Activated CD4-positive, alpha-beta T cell treated with anti-CD3 and anti-CD28 coated beads, Interleukin-2, amount 10 ng/mL, durations not matched to agents 24 days and 14 days (primary cell): Measurements from ENCODE around the gene CAPN12. TPM values are rescaled to one million over a fixed set of nuclear protein-coding genes. Genes with fewer than 3 reads are reported as not detected.
"Not testable (repeated sequence)": the region's sequence is repeated elsewhere in the genome, so short reads cannot be mapped to it uniquely, and the experiment has no call there.

ENCODE experiments used
- DNase-seq: peaks from one replicate; pipeline ENCODE4 v3.0.0; 2022
- H3K27ac Mint-ChIP-seq: one replicate; pipeline ENCODE4 v1.8.0; 2022; ENCODE audit warnings: mild to moderate bottlenecking, mixed read lengths
- H3K27me3 Mint-ChIP-seq: one replicate; pipeline ENCODE4 v1.8.0; 2022; ENCODE audit warnings: mixed read lengths
- H3K36me3 Mint-ChIP-seq: one replicate; pipeline ENCODE4 v1.8.0; 2022; ENCODE audit warnings: low read depth, mild to moderate bottlenecking, mixed read lengths
- H3K4me1 Mint-ChIP-seq: one replicate; pipeline ENCODE4 v1.8.0; 2021; ENCODE audit warnings: mixed read lengths
- H3K4me3 Mint-ChIP-seq: one replicate; pipeline ENCODE4 v1.8.0; 2022; ENCODE audit warnings: mild to moderate bottlenecking, moderate library complexity, mixed read lengths
- H3K9me3 Mint-ChIP-seq: one replicate; pipeline ENCODE4 v1.8.0; 2021; ENCODE audit warnings: mixed read lengths
- intact Hi-C: fragments of 100-400 bp; cut with micrococcal nuclease; formaldehyde crosslinking; loops from one replicate; pipeline ENCODE4 v1.15.1; 2023
- total RNA-seq: library from RNA; stranded (reverse); gene quantifications from 2 replicates; pipeline ENCODE4 v1.2.3, GENCODE V29; 2022

Gene CAPN12
- total RNA-seq, 1 donor from 2014 or later: 3.5 TPM

DNA sequence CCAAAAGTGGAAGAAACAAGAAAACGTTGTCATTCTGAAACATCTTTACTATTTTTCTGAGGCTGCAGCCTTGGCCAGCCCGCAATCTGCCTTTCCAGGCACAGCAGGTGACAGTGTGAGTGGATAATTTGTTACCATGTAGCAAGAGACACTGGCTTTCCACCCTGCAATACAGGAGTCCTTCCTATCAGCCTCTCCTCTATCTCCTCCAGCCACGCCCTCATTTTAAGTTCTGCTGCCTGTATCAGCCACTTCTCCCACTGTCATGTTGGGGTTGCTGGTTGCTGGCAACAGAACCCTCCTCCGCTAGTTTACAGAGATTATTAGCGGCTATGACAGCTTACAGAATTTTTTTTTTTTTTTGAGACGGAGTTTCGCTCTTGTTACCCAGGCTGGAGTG is 36.8 kb upstream of the CAPN12 start:
- DNase-seq: no peak
- Mint-ChIP-seq H3K4me1 (no peaks in the 10 kb centered on the region), H3K4me3 (no peak overlapping the region), H3K27ac (no peak overlapping the region), H3K9me3 (no peaks in the 10 kb centered on the region), H3K36me3 (no peaks in the 10 kb centered on the region), H3K27me3 (peaks cover 12% of the 10 kb centered on the region)
- intact Hi-C loops: no loop called here

DNA sequence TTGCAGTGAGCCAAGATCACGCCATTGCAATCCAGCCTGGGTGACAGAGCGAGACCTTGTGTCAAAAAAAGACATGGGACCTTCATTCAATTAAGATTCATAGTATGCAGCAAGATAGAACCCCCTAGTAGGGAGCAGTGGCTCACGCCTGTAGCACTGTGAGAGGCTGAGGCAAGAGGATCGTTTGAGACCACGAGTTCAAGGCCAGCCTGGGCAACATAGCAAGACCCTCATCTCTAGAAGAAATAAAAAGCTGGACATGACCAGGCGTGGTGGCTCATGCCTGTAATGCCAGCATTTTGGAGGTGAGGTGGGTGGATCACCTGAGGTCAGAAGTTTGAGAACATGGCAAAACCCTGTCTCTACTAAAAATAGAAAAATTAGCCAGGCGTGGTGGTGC is 36.2 kb upstream of the CAPN12 start:
- intact Hi-C loops: no loop called here
- Mint-ChIP-seq H3K36me3 (no peaks in the 10 kb centered on the region), H3K27me3 (peaks cover 12% of the 10 kb centered on the region), H3K4me3 (no peak overlapping the region), H3K27ac (no peak overlapping the region), H3K4me1 (no peaks in the 10 kb centered on the region), H3K9me3 (no peaks in the 10 kb centered on the region)
- DNase-seq: no peak

DNA sequence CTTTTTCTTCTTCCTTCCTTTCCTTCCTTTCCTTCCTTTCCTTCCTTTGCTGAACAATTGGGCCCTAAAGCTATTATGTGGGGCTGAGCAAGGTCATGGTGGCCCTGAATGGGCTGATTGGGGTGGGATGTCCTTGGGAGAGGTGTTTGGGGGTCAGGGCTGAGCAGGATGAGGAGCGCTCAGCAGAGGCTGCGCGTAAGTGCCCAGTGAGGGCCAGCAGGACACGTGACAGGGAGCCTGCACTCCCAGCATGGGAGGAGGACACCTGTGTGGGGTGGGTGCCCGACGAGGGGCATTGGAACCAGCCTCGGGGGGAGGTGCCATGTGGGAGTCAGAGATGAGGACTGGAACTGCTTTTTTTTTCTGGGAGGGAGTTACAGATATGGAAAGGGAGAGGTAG is 34.5 kb upstream of the CAPN12 start:
- no peak overlapping the region for H3K4me3 Mint-ChIP-seq
- no peaks in the 10 kb centered on the region for H3K9me3 Mint-ChIP-seq
- DNase-seq: no peak
- no peaks in the 10 kb centered on the region for H3K4me1 Mint-ChIP-seq
- no peak overlapping the region for H3K27ac Mint-ChIP-seq
- H3K27me3 Mint-ChIP-seq: peaks cover 12% of the 10 kb centered on the region
- no peaks in the 10 kb centered on the region for H3K36me3 Mint-ChIP-seq
- intact Hi-C loops: no loop called here

DNA sequence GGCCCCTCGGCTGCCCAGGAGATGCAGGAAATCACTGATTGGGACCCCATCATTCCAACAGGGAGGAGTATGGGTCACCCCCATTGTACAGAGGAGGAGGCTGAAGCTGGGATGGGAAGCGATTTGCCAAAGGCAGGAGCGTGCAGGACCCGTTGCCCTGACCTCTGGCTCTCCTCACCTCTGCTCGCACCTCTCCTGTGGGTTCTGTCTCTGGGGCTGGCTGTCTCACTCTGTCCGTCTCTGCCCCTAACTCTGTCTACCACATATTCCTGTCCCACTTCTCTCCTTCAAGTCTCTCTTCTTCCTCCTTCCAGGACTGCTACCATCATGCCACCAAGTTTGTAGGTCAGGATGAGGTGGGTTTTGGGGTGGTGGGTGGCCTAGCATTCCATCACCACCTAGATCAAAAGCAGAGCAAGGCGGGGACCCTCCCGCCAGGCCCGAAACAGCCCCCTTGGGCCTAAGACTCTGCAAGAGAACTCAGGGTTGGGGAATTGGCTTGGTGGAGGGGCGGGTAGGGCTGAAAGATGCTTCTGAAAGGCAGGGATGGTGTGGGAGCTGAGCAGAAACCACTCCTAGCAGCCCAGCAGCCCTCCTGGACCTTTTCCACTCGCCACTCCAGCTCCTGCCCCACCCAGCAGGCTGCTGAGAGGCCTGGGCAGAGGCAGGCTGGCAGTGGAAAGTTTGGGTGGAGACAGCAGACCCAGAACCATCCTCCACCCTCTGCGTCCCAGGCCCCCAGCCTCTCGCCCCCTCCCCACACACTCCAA is 30.1 kb upstream of the CAPN12 start:
- no peak for DNase-seq
- Mint-ChIP-seq H3K9me3 (no peaks in the 10 kb centered on the region), H3K27me3 (peaks cover 5% of the 10 kb centered on the region), H3K4me1 (peaks cover 3% of the 10 kb centered on the region), H3K27ac (no peak overlapping the region), H3K4me3 (no peak overlapping the region), H3K36me3 (no peaks in the 10 kb centered on the region)
- intact Hi-C loops: no loop called here

DNA sequence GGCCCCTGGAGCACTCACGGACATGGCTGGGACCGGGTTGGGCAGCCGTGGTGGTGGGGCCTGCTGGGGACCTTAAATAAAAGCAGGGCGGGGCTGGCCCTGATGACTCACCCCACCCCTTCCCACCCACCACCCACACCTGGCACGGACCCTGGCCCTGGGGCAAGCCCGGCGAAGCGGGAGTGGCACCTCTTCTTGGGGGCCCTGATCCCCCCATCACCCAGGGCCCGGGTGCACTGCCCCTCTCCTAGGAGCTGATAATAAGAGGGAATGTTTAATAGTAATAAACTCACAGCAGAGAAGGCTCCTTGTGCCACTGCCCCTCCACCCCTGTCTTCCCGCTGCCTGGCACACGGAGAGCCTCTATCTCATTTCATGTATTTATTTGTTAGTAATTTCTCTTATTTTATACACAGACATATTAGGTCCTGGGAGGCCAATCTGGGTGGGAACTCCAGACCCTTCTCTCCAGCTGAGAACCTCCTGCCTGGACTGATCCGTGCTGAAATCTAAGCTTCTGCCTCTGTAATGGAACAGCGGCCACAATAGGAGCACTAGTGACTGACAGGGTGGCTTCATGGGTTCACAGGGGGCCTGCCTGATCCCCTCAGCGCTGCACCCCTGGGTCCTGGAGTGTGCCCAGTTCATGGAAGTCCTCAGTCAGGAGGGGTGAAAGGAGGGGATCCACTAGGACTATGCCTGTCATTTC is 29.3 kb upstream of the CAPN12 start, which contains the start of gene LGALS7:
TSS of gene LGALS7 (minus strand) at position 49 of the 709 bp plus-strand sequence. CDS start at position 24, 25 bp downstream.
- DNase-seq: no peak
- Mint-ChIP-seq H3K4me3 (no peak within 1 kb of the TSS), H3K27me3 (peaks cover 1% of the 10 kb centered on the region), H3K9me3 (no peaks in the 10 kb centered on the region), H3K4me1 (peaks cover 6% of the 10 kb centered on the region), H3K27ac (no peak within 1 kb of the TSS), H3K36me3 (no peaks in the 10 kb centered on the region)
- intact Hi-C loops: no loop called here

DNA sequence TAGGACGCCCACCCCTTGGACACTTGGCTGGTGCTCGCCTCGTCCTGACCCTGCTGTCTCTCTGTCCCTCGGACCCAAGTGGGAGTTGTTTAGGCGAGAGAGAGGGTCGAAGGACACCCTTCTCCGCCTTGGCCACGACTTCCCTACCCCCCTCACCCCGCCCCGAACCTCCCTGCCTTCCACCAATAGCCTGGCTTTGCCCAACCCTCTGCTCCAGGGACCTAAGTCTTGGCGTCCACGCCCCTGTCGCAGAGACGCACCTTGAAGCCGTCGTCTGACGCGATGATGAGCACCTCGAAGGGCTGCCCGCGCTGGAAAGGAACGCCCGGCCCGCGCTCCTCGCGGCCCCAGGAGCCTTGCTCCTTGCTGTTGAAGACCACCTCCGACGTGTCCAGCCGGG is 27.3 kb upstream of the CAPN12 start:
- H3K4me1 Mint-ChIP-seq, DNase-seq, H3K9me3 Mint-ChIP-seq, H3K27ac Mint-ChIP-seq, H3K27me3 Mint-ChIP-seq, H3K4me3 Mint-ChIP-seq, H3K36me3 Mint-ChIP-seq, intact Hi-C loops: not testable (repeated sequence)

DNA sequence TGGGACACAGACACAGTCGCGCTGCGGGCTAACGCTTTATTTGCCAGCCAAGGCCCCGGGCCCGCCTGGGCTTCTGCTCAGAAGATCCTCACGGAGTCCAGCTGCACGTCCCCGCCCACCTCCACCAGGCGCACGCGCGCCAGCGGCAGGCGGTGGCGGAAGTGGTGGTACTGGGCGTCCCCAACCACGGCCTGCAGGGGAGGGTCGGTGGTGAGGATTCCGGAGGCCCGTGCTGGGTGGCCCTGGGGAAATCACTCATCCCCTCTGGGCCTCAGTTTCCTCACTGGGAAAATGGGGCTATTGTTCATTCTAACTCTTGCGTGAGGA is 26.6 kb upstream of the CAPN12 start:
- intact Hi-C loops, DNase-seq, H3K4me1 Mint-ChIP-seq, H3K4me3 Mint-ChIP-seq, H3K27me3 Mint-ChIP-seq, H3K27ac Mint-ChIP-seq, H3K9me3 Mint-ChIP-seq, H3K36me3 Mint-ChIP-seq: not testable (repeated sequence)

DNA sequence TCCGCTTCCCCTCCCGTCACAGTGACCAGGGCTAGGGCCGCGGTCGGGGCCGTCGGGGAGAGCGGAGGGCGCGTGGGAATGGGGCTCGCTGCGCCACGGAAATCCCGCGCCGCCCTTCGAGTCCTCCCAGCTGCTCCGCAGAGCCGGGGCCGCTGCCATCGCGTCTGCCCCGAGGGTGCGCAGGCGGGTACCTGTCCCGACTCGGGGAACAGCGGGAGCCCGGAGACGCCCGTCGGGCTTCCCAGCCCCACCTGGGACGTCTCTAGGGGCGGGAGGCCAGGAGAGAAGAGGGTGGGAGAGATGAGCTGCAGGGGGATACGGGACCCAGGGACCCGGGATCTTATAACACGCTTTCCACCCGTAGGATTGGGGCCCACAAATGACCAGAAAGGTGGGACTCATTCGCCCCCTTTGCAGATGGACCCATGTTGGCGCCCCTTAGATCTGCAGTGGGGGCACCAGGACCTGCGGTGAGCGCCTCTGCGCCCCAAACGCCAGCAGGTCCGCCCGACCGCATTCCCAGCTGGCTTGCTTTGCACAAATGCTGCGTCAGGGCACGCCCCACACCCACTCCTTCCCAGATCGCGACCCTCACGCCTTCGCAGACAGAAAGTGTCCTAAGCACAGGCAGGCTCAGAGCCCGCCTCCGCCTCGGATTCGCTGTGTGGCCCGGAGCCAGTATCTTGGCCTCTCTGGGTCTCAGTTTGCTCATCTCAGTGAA is 26.1 kb upstream of the CAPN12 start:
- H3K27me3 Mint-ChIP-seq, H3K4me1 Mint-ChIP-seq: not testable (repeated sequence)

DNA sequence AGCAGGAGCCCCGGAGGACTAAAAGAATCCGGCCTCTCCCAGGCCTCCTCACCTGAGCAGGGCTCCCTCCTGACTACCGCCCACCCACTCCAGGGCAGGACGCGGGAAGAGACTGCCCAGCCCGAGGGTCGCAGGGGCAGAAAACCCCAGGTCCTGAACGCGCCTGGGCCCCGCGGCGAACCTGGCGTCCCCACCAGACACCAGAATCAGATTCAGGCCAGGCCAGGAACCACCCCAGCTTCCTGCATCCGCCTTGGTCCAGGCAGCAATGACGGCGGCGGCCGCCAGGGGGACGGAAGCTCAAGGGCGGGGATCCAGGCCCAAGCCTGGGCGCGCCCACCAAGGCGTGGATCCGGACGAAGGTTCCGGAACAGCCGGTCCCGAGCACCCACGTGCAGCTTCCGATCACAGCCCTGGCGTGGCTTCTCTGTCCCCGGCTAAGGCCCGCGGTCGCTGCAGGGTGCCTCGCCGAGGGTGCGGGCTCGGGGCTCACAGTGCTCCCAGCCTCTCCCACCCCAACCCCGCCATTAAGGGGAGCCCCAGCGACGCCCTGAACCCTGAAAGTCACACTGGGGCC is 25.4 kb upstream of the CAPN12 start:
- Mint-ChIP-seq H3K27ac (peak overlapping the region; percentile 78), H3K36me3 (no peaks in the 10 kb centered on the region), H3K4me3 (peak overlapping the region; percentile 68)

More for the DNA sequence above, 26.1 kb upstream of the CAPN12 start:
- intact Hi-C loops, H3K36me3 Mint-ChIP-seq, DNase-seq, H3K27ac Mint-ChIP-seq, H3K9me3 Mint-ChIP-seq, H3K4me3 Mint-ChIP-seq: not testable (repeated sequence)

DNA sequence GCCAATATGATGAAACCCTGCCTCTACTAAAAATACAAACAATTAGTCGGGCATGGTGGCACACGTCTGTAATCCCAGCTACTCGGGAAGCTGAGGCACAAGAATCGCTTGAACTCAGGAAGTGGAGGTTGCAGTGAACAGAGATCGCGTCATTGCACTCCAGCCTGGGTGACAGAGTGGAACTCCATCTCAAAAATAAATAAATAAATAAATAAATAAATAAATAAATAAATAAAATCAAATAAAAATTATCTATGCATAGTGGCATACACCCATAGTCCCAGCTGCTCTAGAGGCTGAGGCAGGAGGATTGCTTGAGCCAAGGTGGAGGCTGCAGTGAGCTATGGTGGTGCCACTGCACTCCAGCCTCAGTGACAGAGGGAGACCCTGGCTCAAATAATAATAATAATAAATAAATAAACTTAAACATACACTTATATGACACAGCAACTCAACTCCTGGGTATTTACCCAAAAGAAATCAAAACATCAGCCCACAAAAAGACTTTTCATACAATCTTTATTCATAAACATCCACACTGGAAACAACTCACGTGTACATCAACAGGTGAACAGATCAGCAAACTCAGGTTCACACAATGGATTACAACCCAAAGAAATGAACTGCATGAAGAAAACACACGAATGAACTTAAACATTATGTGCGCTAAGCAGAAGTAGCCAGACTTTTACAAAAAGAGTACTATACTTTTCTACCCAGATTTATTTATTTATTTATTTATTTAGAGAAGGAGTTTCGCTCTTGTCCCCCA is 22.2 kb upstream of the CAPN12 start:
- no peak overlapping the region for H3K4me3 Mint-ChIP-seq
- peaks cover 6% of the 10 kb centered on the region for H3K4me1 Mint-ChIP-seq
- H3K36me3 Mint-ChIP-seq: no peaks in the 10 kb centered on the region
- intact Hi-C loops: no loop called here
- no peak for DNase-seq
- no peaks in the 10 kb centered on the region for H3K9me3 Mint-ChIP-seq
- H3K27ac Mint-ChIP-seq: no peak overlapping the region
- peaks cover 2% of the 10 kb centered on the region for H3K27me3 Mint-ChIP-seq

More for the DNA sequence above, 25.4 kb upstream of the CAPN12 start:
- Mint-ChIP-seq H3K4me1 (peaks cover 6% of the 10 kb centered on the region), H3K9me3 (no peaks in the 10 kb centered on the region), H3K27me3 (peaks cover 2% of the 10 kb centered on the region)
- DNase-seq: peak; percentile 97
- intact Hi-C loops: no loop called here

DNA sequence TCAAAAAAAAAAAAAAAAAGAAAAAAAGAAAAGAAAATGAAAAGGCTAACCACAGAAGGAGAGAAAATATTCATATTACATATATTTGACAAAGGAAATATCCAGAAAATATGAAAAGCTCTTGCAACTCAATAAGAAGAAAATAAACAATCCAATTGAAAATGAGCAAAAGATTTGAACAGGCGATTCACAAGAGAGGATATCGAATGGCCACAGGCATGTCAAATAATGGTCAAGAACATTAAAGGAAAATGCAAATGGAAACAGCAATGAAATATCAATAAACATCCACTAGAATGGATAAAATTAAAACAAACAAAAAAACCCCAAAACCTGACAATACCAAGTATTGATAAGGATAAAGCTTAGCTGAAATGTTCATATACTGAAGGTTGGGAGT is 20.9 kb upstream of the CAPN12 start:
- Mint-ChIP-seq H3K9me3 (no peaks in the 10 kb centered on the region), H3K4me1 (peaks cover 7% of the 10 kb centered on the region), H3K36me3 (no peaks in the 10 kb centered on the region), H3K27ac (no peak overlapping the region), H3K27me3 (peaks cover 2% of the 10 kb centered on the region), H3K4me3 (no peak overlapping the region)
- intact Hi-C loops: no loop called here
- DNase-seq: no peak

DNA sequence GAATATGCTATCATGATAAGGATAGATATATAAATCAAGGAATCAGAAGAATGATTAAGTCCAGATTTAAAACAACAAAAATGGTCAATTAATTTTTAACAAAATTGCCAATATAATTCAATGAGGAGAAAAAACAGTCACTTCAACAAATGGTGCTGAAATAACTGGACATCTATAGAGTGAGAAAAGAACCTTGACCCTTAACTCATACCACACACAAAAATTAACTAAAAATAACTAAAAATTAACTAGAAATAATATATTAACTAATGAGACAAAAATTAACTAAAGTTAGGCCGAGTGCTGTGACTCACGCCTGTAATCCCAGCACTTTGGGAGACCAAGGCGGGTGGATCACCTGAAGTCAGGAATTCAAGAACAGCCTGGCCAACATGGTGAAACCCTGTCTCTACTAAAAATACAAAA is 19.5 kb upstream of the CAPN12 start:
- DNase-seq: no peak
- Mint-ChIP-seq H3K4me3 (no peak overlapping the region), H3K9me3 (no peaks in the 10 kb centered on the region), H3K36me3 (no peaks in the 10 kb centered on the region), H3K4me1 (peaks cover 2% of the 10 kb centered on the region), H3K27ac (no peak overlapping the region), H3K27me3 (peaks cover 2% of the 10 kb centered on the region)
- intact Hi-C loops: no loop called here

DNA sequence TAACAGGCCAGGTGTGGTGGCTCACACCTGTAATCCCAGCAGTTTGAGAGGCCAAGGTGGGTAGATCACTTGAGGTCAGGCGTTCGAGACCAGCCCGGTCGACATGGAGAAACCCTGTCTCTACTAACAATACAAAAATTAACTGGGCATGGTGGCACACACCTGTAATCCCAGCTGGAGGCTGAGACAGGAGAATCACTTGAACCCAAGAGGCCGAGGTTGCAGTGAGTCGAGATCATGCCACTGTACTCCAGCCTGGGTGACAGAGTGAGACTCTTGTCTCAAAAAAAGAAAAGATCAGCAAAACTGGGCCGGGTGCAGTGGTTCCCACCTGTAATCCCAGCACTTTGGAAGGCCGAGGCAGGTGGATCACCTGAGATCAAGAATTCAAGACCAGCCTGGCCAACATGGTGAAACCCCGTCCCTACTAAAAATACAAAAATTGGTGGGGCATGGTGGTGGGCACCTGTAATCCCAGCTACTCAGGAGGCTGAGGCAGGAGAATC is 17.7 kb upstream of the CAPN12 start:
- H3K27ac Mint-ChIP-seq, H3K9me3 Mint-ChIP-seq, H3K4me3 Mint-ChIP-seq, intact Hi-C loops, H3K27me3 Mint-ChIP-seq, H3K36me3 Mint-ChIP-seq, H3K4me1 Mint-ChIP-seq, DNase-seq: not testable (repeated sequence)
